GM18873 (cell line): Measurements from ENCODE around the gene TNRC18.

Source experiments
- ATAC-seq: cut with Tn5 transposase; IDR thresholded peaks from one replicate; pipeline ENCODE4 v1.9.1; 2021; ENCODE audit warnings: mild to moderate bottlenecking, moderate library complexity, moderate number of reproducible peaks; ENCODE audit not compliant: unreplicated experiment, low FRiP score

The TNRC18 gene

GRCh38 chr7:5356751-5357119, 66.9 kb downstream of the TNRC18 start:
- ATAC-seq = no peak

GRCh38 chr7:5354460-5355232, 69.0 kb downstream of the TNRC18 start:
- no peak for ATAC-seq

- ATAC-seq = no peak
These were observed 71.1 kb downstream of the TNRC18 start for GRCh38 chr7:5352440-5353010.

GRCh38 chr7:5351507-5352265, 71.9 kb downstream of the TNRC18 start:
- ATAC-seq = no peak

GRCh38 chr7:5350600-5351385, 72.8 kb downstream of the TNRC18 start:
- no peak for ATAC-seq

GRCh38 chr7:5350174-5350463, 73.5 kb downstream of the TNRC18 start:
- ATAC-seq = no peak

GRCh38 chr7:5349437-5350173, 74.0 kb downstream of the TNRC18 start:
- ATAC-seq = no peak

- no peak for ATAC-seq
These were observed 74.6 kb downstream of the TNRC18 start for GRCh38 chr7:5349005-5349380.

GRCh38 chr7:5348134-5349004, 75.3 kb downstream of the TNRC18 start:
- no peak for ATAC-seq

GRCh38 chr7:5345671-5346070, 78.0 kb downstream of the TNRC18 start:
- ATAC-seq = no peak

- no peak for ATAC-seq
These were observed 78.5 kb downstream of the TNRC18 start for GRCh38 chr7:5345171-5345570.

- no peak for ATAC-seq
These were observed 79.3 kb downstream of the TNRC18 start for GRCh38 chr7:5344342-5344741.

GRCh38 chr7:5343884-5344283, 79.8 kb downstream of the TNRC18 start:
- no peak for ATAC-seq

- ATAC-seq = no peak
These were observed 81.0 kb downstream of the TNRC18 start for GRCh38 chr7:5342631-5343030.

- no peak for ATAC-seq
These were observed 83.7 kb downstream of the TNRC18 start for GRCh38 chr7:5339955-5340354.

GRCh38 chr7:5337047-5337446, 86.6 kb downstream of the TNRC18 start:
- no peak for ATAC-seq

- ATAC-seq = no peak
These were observed 89.0 kb downstream of the TNRC18 start for GRCh38 chr7:5334671-5335070.

- no peak for ATAC-seq
These were observed 90.3 kb downstream of the TNRC18 start for GRCh38 chr7:5333121-5334045.
